ENCODE measurements around the gene FASLG.

The FASLG gene

GRCh38 chr1:172672720-172673119 lies 13.8 kb downstream of the FASLG start:
- H3K4me1 ChIP-seq (ENCODE audit: insufficient read depth, low read length, severe bottlenecking), result no peaks in the 10 kb centered on the region
- no peak overlapping the region for H3K27ac ChIP-seq (ENCODE audit: low read depth, low read length, poor library complexity, severe bottlenecking)
- H3K9me3 ChIP-seq (ENCODE audit: low read length), result no peaks in the 10 kb centered on the region
- no peak overlapping the region for H3K9ac ChIP-seq (ENCODE audit: low read length)
- H4K20me1 ChIP-seq (ENCODE audit: insufficient read depth, low read length), result no peaks in the 10 kb centered on the region
- no peaks in the 10 kb centered on the region for H3F3A ChIP-seq (ENCODE audit: insufficient read depth, low read length)
- H2AFZ ChIP-seq (ENCODE audit: low read length), result no peak overlapping the region
- no peaks in the 10 kb centered on the region for H3K36me3 ChIP-seq (ENCODE audit: insufficient read depth, low read length)
- TF ChIP-seq, protein P1, sequence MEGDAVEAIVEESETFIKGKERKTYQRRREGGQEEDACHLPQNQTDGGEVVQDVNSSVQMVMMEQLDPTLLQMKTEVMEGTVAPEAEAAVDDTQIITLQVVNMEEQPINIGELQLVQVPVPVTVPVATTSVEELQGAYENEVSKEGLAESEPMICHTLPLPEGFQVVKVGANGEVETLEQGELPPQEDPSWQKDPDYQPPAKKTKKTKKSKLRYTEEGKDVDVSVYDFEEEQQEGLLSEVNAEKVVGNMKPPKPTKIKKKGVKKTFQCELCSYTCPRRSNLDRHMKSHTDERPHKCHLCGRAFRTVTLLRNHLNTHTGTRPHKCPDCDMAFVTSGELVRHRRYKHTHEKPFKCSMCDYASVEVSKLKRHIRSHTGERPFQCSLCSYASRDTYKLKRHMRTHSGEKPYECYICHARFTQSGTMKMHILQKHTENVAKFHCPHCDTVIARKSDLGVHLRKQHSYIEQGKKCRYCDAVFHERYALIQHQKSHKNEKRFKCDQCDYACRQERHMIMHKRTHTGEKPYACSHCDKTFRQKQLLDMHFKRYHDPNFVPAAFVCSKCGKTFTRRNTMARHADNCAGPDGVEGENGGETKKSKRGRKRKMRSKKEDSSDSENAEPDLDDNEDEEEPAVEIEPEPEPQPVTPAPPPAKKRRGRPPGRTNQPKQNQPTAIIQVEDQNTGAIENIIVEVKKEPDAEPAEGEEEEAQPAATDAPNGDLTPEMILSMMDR (IDR thresholded peaks at IDR 0.05; ENCODE audit: low read length), result no peak
- TF ChIP-seq EZH2 (IDR thresholded peaks at IDR 0.05; ENCODE audit: borderline replicate concordance, low read length), result no peak
- no peaks in the 10 kb centered on the region for H3K79me2 ChIP-seq (ENCODE audit: insufficient read depth, low read length)
- no peaks in the 10 kb centered on the region for H3K9me2 ChIP-seq (ENCODE audit: low read depth, low read length)
- H3K27me3 ChIP-seq (ENCODE audit: insufficient read depth, low read length), result no peaks in the 10 kb centered on the region
- H3K4me2 ChIP-seq (ENCODE audit: low read length), result no peak overlapping the region
- no peak overlapping the region for H3K4me3 ChIP-seq (ENCODE audit: low read depth, low read length, poor library complexity, severe bottlenecking)

- H3K36me3 ChIP-seq (ENCODE audit: insufficient read depth, low read length), result no peaks in the 10 kb centered on the region
- H4K20me1 ChIP-seq (ENCODE audit: insufficient read depth, low read length), result no peaks in the 10 kb centered on the region
- H3K4me3 ChIP-seq (ENCODE audit: low read depth, low read length, poor library complexity, severe bottlenecking), result no peak overlapping the region
- no peaks in the 10 kb centered on the region for H3K9me2 ChIP-seq (ENCODE audit: low read depth, low read length)
- H3K9ac ChIP-seq (ENCODE audit: low read length), result no peak overlapping the region
- no peaks in the 10 kb centered on the region for H3K27me3 ChIP-seq (ENCODE audit: insufficient read depth, low read length)
- no peak overlapping the region for H2AFZ ChIP-seq (ENCODE audit: low read length)
- no peaks in the 10 kb centered on the region for H3F3A ChIP-seq (ENCODE audit: insufficient read depth, low read length)
- no peaks in the 10 kb centered on the region for H3K79me2 ChIP-seq (ENCODE audit: insufficient read depth, low read length)
- no peaks in the 10 kb centered on the region for H3K4me1 ChIP-seq (ENCODE audit: insufficient read depth, low read length, severe bottlenecking)
- no peaks in the 10 kb centered on the region for H3K9me3 ChIP-seq (ENCODE audit: low read length)
- no peak overlapping the region for H3K27ac ChIP-seq (ENCODE audit: low read depth, low read length, poor library complexity, severe bottlenecking)
- H3K4me2 ChIP-seq (ENCODE audit: low read length), result no peak overlapping the region
- TF ChIP-seq EZH2 (IDR thresholded peaks at IDR 0.05; ENCODE audit: borderline replicate concordance, low read length), result no peak
- TF ChIP-seq, protein P1 (IDR thresholded peaks at IDR 0.05; ENCODE audit: low read length), result no peak
Observed at GRCh38 chr1:172673761-172674160, 14.9 kb downstream of the FASLG start.

DNA sequence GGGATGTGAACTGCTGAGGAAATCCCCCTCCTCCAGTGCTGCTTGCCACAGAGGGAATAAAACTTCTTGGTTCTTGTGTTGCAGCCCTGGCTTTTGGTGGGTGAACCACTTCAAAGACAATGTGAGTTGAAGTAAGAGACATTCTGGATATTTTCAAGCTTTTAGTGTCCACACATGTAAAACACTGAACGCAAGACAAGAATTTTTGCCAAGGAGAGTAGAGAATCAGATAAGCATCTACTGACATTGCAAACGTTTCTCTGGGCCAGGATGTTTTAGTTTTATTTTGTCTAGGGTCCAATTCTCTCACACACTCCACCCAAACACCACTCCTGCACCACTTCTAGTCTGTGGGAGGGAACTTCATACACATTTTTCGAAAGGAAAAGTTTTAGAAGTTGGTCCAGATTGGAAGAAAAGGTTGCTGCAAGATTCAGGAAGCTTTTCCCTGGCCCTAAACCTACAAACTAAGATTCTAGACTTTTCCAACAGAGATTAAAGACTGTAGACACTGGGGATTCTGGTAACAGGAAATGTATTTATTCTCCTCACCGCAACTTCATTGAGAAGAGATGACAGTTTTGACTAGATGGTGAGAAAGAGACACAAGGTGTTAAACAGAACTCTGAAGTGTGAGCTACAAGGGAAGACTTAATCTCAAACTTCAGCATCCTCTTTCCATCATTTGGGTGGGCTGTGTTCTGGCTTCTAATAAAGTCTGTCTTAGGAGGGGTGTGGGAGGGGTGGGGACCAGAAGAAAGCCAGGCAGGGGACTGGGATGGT lies 16.1 kb downstream of the FASLG start:
- H3K9me3 ChIP-seq (ENCODE audit: low read length), result no peaks in the 10 kb centered on the region
- H3K27ac ChIP-seq (ENCODE audit: low read depth, low read length, poor library complexity, severe bottlenecking), result no peak overlapping the region
- H3F3A ChIP-seq (ENCODE audit: insufficient read depth, low read length), result no peaks in the 10 kb centered on the region
- no peaks in the 10 kb centered on the region for H3K4me1 ChIP-seq (ENCODE audit: insufficient read depth, low read length, severe bottlenecking)
- no peak overlapping the region for H3K4me2 ChIP-seq (ENCODE audit: low read length)
- H4K20me1 ChIP-seq (ENCODE audit: insufficient read depth, low read length), result no peaks in the 10 kb centered on the region
- no peaks in the 10 kb centered on the region for H3K9me2 ChIP-seq (ENCODE audit: low read depth, low read length)
- H3K36me3 ChIP-seq (ENCODE audit: insufficient read depth, low read length), result no peaks in the 10 kb centered on the region
- no peak overlapping the region for H3K4me3 ChIP-seq (ENCODE audit: low read depth, low read length, poor library complexity, severe bottlenecking)
- TF ChIP-seq, protein P1 (IDR thresholded peaks at IDR 0.05; ENCODE audit: low read length), result no peak
- TF ChIP-seq EZH2 (IDR thresholded peaks at IDR 0.05; ENCODE audit: borderline replicate concordance, low read length), result no peak
- H3K9ac ChIP-seq (ENCODE audit: low read length), result no peak overlapping the region
- H3K27me3 ChIP-seq (ENCODE audit: insufficient read depth, low read length), result no peaks in the 10 kb centered on the region
- H2AFZ ChIP-seq (ENCODE audit: low read length), result no peak overlapping the region
- H3K79me2 ChIP-seq (ENCODE audit: insufficient read depth, low read length), result no peaks in the 10 kb centered on the region
